Type B pancreatic cell (in vitro differentiated cells): ENCODE measurements around the gene BANF1. TPM values are rescaled to one million over a fixed set of nuclear protein-coding genes. Genes with fewer than 3 reads are reported as not detected.
A peak's percentile ranks its signal among the peaks of the same experiment; 100 is the strongest.

Experiments
- DNase-seq: peaks from one replicate; pipeline ENCODE4 v3.0.0; 2021; ENCODE audit warnings: mixed read lengths; ENCODE audit not compliant: unreplicated experiment; ENCODE audit errors: extremely low spot score
- H3K27ac Mint-ChIP-seq: 2 replicates; pipeline ENCODE4 v1.8.0; 2021; ENCODE audit warnings: mild to moderate bottlenecking, mixed read lengths
- H3K27me3 Mint-ChIP-seq: 2 replicates; pipeline ENCODE4 v1.8.0; 2021; ENCODE audit warnings: mixed read lengths
- H3K36me3 Mint-ChIP-seq: 2 replicates; pipeline ENCODE4 v1.8.0; 2021; ENCODE audit warnings: mixed read lengths
- H3K4me1 Mint-ChIP-seq: one replicate; pipeline ENCODE4 v1.8.0; 2021; ENCODE audit warnings: mixed read lengths; ENCODE audit not compliant: unreplicated experiment
- H3K4me3 Mint-ChIP-seq: 2 replicates; pipeline ENCODE4 v1.8.0; 2021; ENCODE audit warnings: mild to moderate bottlenecking, mixed read lengths
- H3K9me3 Mint-ChIP-seq: 2 replicates; pipeline ENCODE4 v1.8.0; 2021; ENCODE audit warnings: mixed read lengths
- long read RNA-seq: library from polyadenylated mRNA; unstranded; transcript quantifications from one replicate; pipeline ENCODE4 v2.0.0, GENCODE V29; 2020
- total RNA-seq: library from RNA; stranded (reverse); gene quantifications from 2 replicates; pipeline ENCODE4 v1.2.1, GENCODE V29; 2021; ENCODE audit warnings: low replicate concordance
- TF ChIP-seq, protein P1 (sequence below): fragments of 200-600 bp; sonication (generic); conservative IDR thresholded peaks from 2 replicates; pipeline ENCODE4 v1.5.0; 2021; ENCODE audit warnings: antibody characterized with exemption, mild to moderate bottlenecking

Gene BANF1
- 164 and 266 TPM in 2 replicates for total RNA-seq
- long read RNA-seq, transcript BANF1-208 (3 exons, 1,135 nt) = minor isoform, 6 of 44 reads
- long read RNA-seq, transcript BANF1-201 (3 exons, 1,155 nt) = major isoform, 25 of 44 reads
- long read RNA-seq, transcript BANF1-202 (3 exons, 946 nt) = minor isoform, 9 of 44 reads
- long read RNA-seq, partial matches to known transcripts = 2 of 44 reads
- long read RNA-seq, other reads (novel, unspliced or antisense) = 2 of 44 reads

- H3K27ac Mint-ChIP-seq = peak within 1 kb of the TSS; percentile 99
- peaks cover 19% of the 10 kb centered on the region for H3K36me3 Mint-ChIP-seq
- peak; percentile 93 for DNase-seq
- H3K9me3 Mint-ChIP-seq = no peaks in the 10 kb centered on the region
- peaks cover 21% of the 10 kb centered on the region for H3K4me1 Mint-ChIP-seq
- no peaks in the 10 kb centered on the region for H3K27me3 Mint-ChIP-seq
- H3K4me3 Mint-ChIP-seq = peak within 1 kb of the TSS; percentile 100
- TF ChIP-seq, protein P1, sequence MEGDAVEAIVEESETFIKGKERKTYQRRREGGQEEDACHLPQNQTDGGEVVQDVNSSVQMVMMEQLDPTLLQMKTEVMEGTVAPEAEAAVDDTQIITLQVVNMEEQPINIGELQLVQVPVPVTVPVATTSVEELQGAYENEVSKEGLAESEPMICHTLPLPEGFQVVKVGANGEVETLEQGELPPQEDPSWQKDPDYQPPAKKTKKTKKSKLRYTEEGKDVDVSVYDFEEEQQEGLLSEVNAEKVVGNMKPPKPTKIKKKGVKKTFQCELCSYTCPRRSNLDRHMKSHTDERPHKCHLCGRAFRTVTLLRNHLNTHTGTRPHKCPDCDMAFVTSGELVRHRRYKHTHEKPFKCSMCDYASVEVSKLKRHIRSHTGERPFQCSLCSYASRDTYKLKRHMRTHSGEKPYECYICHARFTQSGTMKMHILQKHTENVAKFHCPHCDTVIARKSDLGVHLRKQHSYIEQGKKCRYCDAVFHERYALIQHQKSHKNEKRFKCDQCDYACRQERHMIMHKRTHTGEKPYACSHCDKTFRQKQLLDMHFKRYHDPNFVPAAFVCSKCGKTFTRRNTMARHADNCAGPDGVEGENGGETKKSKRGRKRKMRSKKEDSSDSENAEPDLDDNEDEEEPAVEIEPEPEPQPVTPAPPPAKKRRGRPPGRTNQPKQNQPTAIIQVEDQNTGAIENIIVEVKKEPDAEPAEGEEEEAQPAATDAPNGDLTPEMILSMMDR = no peak
These were observed at the start of gene BANF1, which contains the start of gene EIF1AD for GRCh38 chr11:66001942-66002647. TSS of gene BANF1 (plus strand) at chr11:66002503. CDS start at chr11:66003251, 748 bp downstream. TSS of gene EIF1AD (minus strand) at chr11:66002157. CDS start at chr11:66000389, 1,768 bp downstream.

DNA sequence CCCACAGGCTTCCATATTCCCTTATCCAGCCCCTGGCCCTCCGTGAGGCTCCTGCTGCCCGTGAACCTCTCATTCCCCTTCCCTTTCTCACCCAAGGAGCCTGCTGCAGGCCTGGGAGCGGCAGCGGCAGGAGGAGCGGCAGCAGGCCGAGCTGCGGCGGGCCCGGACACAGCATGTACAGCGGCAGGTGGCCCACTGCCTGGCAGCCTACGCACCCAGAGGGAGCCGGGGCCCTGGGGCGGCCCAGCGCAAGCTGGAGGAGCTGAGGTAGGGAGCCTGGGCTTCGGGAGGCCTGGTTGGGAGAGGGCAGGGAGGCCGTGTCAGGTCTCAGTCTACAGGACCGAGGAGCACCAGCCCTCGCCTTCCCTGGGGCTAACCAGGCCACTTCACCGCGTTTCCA lies 48.8 kb upstream of the BANF1 start:
- Mint-ChIP-seq H3K27me3 (peaks cover 8% of the 10 kb centered on the region), H3K27ac (no peak overlapping the region), H3K4me1 (no peaks in the 10 kb centered on the region), H3K9me3 (no peaks in the 10 kb centered on the region), H3K36me3 (no peaks in the 10 kb centered on the region), H3K4me3 (no peak overlapping the region)
- TF ChIP-seq, protein P1 = no peak
- DNase-seq = no peak

DNA sequence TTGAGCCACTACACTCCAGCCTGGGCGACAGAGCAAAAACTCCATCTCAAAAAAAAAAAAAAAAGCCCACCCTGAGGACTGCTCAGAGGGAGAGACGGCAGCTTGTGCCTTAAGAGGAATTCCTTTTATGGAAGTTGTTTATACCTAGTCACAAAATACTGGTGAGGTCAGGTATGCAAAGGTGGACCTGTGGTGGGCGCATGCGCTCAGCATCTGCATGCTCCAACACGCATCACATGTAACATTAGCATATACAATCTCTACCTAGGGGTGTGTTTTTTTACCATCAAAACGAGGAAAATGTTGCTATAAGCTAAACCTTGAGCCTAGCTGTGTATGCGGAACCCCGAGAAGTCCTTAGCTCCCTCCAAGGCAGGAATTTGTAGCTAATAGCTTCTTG lies 47.5 kb upstream of the BANF1 start:
- H3K27ac Mint-ChIP-seq = no peak overlapping the region
- H3K4me3 Mint-ChIP-seq = no peak overlapping the region
- TF ChIP-seq, protein P1 = no peak
- H3K27me3 Mint-ChIP-seq = peaks cover 3% of the 10 kb centered on the region
- no peaks in the 10 kb centered on the region for H3K4me1 Mint-ChIP-seq
- no peaks in the 10 kb centered on the region for H3K36me3 Mint-ChIP-seq
- H3K9me3 Mint-ChIP-seq = no peaks in the 10 kb centered on the region
- no peak for DNase-seq

DNA sequence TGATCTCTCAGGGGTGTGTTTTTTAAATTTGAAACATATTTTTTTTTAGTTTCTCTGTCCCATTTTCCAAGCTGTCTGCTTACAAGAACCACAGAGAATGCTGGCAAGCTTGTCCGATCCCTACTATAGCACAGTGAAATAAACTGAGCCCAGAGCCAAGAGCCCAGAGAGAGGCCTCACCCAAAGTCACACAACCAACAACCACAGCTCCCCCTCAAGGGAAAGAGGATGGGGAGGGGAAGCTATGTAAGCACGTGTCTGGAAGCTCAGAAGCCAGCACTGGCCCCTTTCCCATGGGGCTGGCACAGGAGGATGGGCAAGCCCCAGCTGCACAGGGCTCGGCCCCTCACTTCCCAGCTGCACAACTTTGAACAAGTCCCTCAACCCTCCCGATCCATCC lies 44.0 kb upstream of the BANF1 start:
- TF ChIP-seq, protein P1 = no peak
- Mint-ChIP-seq H3K4me1 (peaks cover 19% of the 10 kb centered on the region), H3K36me3 (peaks cover 8% of the 10 kb centered on the region), H3K27me3 (no peaks in the 10 kb centered on the region), H3K27ac (no peak overlapping the region), H3K9me3 (no peaks in the 10 kb centered on the region), H3K4me3 (no peak overlapping the region)
- DNase-seq = no peak

GRCh38 chr11:65958774-65959420 lies 43.4 kb upstream of the BANF1 start:
- Mint-ChIP-seq H3K4me1 (peaks cover 20% of the 10 kb centered on the region), H3K36me3 (peaks cover 8% of the 10 kb centered on the region), H3K4me3 (no peak overlapping the region), H3K27ac (no peak overlapping the region), H3K27me3 (no peaks in the 10 kb centered on the region), H3K9me3 (no peaks in the 10 kb centered on the region)
- no peak for DNase-seq
- TF ChIP-seq, protein P1 = no peak
